ENCODE results near the gene LRP1B.
"Not testable (repeated sequence)": the region's sequence is repeated elsewhere in the genome, so short reads cannot be mapped to it uniquely, and the experiment has no call there.

Gene LRP1B

GRCh38 chr2:141200191-141200590, 930.6 kb downstream of the LRP1B start:
- no peak for DNase-seq

DNA sequence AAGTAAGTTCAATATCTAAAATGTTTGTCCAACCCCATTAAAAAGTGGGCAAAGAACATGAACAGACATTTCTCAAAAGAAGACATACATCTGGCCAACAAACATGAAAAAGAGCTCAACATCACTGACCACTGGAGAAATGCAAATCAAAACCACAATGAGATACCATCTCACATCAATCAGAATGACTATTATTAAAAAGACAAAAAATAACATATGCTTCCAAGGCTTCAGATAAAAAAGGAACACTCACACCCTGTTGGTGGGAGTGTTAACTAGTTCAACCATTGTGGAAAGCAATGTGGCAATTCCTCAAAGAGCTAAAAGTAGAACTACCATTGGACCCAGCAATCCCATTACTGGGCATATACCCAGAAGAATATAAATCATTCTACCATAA, 931.1 kb downstream of the LRP1B start:
- DNase-seq: no peak

DNA sequence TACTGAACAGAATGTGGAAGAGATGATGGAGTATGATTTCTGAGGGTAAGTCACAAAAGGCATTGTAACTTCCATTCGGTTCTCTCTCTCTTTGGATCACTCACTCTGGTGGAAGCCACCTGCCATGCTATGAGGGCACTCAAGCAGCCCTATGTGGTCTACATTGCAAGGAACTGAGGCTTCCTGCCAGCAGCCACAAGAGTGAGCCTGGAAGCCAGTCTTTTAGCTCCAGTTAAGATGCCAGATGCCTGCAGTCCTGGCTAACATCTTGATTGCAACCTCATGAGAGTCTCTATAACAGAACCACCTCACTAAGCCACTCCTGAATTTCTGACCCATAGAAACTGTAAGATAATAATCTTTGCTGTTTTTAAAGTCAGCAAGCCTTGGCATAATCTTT, 935.7 kb downstream of the LRP1B start:
- no peak for DNase-seq

DNA sequence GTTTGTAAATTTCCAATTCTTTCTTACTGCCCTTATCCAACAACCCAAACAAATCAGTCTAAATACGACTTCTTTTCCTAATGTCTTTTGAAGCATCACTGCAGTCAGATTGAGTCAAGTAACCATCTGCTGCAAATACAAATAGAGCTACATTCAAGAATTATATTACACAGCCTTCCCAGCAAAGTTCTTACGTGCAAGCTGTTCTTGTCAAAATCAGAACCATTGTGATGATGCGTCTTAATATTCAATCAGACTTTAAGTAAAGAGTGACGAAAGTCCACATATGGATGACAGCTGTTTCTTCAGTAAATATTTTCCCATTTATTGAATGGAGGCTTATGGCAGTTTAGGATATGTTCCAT, 943.8 kb downstream of the LRP1B start:
- DNase-seq: no peak

- no peak for DNase-seq
Observed at GRCh38 chr2:141186413-141187074, 944.3 kb downstream of the LRP1B start.

- DNase-seq: no peak
Observed at GRCh38 chr2:141182246-141182645, 948.6 kb downstream of the LRP1B start.

DNA sequence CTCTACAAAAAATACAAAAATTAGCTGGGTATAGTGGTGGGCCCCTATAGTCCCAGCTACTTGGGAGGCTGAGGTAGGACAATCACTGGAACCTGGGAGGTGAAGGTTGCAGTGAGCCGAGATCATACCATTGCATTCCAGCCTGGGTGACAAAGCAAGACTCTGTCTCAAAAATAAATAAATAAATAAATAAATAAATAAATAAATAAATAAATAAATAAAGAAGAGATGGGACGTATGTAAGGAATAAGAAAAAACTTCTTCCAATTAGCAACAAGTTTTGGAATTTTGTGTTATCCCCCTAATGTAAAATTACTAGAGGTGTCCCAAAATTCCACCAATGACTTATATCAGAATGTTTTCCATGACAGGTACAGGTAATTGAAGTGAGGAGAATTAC, 961.7 kb downstream of the LRP1B start:
- not testable (repeated sequence) for DNase-seq

GRCh38 chr2:141162314-141162713, 968.5 kb downstream of the LRP1B start:
- no peak for DNase-seq

- DNase-seq: no peak
Observed at GRCh38 chr2:141151611-141152286, 979.1 kb downstream of the LRP1B start.

DNA sequence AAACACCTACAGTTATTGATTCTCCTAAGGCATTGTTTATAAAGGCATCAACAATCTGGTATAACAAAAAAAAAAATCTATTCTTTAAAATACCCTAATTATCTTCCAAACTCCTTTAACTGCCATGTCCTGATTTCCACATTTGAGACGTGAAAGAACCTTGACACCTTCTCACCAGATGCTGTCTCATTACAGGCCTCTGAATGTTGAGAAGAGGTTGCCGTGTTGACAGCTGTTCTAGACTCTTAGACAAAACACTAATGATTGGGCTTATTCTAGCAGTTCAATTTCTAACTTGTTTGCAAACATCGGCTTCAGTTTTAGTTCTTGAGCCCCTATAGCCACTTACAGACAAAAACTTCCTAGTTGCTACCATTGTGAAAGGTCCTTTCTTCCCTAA, 988.8 kb downstream of the LRP1B start:
- no peak for DNase-seq

- no peak for DNase-seq
Observed at GRCh38 chr2:141137122-141137693, 993.6 kb downstream of the LRP1B start.

- no peak for DNase-seq
Observed at GRCh38 chr2:141133883-141134282, 996.9 kb downstream of the LRP1B start.

- no peak for DNase-seq
Observed at GRCh38 chr2:141125432-141125831, 1005.4 kb downstream of the LRP1B start.

- no peak for DNase-seq
Observed at GRCh38 chr2:141118836-141119235, 1012.0 kb downstream of the LRP1B start.

DNA sequence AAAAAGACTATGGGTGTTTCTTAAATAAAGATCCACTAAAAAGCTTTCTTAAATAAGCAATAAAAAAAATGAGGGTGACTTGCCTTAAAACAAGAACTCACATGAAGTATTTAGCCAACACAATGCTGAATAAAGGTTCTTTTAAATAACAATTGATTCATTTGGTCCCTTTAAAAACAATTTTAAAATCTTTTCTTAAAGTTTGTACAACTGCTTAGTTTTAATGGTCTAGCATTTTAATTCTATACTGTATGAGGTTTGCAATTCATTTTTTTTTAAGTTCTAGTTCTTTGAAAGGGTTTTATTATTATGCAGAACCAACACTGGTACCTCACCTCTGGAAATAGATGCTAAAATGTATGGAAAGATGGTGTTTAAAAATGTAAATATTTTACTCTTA, 1017.5 kb downstream of the LRP1B start:
- DNase-seq: no peak

- DNase-seq: no peak
Observed at GRCh38 chr2:141109633-141110032, 1021.2 kb downstream of the LRP1B start.

- no peak for DNase-seq
Observed at GRCh38 chr2:141105763-141106162, 1025.1 kb downstream of the LRP1B start.

- no peak for DNase-seq
Observed at GRCh38 chr2:141103216-141103615, 1027.6 kb downstream of the LRP1B start.

GRCh38 chr2:141079231-141079630, 1051.6 kb downstream of the LRP1B start:
- DNase-seq: no peak

DNA sequence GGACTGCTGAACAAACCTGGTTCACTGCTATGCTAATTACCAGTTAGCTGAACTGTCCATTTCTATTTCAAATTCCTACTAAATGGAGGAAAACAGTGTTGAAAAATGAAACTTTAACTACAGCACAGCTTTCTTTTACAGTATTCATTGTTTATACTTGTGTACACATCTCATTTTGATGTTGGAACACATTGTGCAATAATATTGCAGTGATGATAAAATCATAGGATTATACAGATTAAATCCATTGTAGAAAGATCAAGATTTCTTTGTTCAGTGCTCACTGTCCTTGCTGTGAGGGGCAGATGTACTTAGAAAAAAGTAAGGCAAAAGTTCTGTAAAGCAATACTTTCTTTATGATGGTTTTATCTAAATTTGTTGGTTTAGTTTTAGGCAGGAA, 1055.1 kb downstream of the LRP1B start:
- DNase-seq: no peak

DNA sequence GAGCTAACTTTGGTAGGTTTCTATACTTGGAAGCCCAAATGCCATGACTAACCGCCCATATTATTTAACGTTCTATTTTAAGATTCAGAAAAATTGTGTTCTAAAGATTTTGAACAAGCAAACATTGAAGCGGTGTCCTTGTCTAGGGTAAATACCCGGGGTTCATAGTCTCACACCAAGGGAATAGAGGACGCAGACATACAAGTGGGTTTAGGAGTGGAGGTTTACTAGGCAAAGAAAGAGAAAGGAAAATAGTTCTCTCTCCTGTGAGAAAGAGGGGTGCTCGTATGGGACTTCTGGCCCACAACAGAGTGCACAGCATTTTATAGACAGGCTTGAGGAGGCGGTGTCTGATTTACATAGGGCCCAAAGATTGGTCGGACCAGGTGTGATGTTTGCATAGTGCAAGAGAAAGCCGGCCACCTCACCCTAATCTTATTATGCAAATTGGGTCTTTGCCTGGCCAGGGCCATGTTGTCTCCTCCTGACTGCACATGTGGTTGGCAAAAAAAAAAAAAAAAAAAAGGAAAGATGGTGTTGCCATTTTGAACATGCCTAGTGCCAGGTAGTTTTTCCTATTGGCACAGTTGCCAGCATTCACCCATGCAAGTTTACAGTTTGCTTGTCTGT, 1062.6 kb downstream of the LRP1B start:
- no peak for DNase-seq

DNA sequence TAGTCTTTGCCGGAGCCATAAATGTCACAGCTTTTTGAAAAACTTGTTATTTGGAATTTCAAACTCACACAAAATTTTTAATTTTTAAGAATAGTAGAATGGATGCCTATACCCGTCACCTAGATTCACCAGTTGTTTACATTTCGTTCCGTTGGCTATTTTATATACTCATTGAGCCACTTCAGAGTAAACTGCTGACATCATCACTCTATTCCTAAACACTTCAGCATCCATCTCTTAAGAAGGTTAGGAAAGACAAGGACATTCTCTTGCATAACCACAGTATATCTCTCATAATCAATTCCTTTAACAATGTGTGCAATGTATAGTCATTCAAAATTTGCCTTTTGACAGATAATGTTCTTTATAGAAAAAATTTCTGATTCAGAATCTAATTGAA, 1065.8 kb downstream of the LRP1B start:
- DNase-seq: no peak

DNA sequence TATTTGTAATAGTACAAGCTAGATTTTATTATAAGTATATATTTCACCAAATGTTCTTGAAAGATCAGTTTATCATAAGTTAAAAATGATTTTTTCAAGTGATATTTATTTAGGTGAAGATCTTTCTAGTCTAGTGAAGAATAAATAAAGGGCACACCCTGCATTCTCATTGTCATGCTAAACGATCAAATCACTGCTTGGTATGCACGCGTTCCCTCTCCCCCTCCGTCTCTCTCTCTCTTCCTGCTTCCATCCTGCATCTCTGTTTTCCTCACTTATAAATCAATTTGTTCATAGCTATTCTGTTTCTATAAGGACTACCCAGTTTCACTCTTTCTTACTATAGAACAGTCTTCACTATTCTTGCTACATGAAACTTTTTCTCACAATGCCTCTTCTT, 1067.4 kb downstream of the LRP1B start:
- DNase-seq: no peak

GRCh38 chr2:141062443-141062842, 1068.4 kb downstream of the LRP1B start:
- DNase-seq: no peak

All from activated T-cell treated with anti-CD3 and anti-CD28 coated beads, Interleukin-2, amount 50 U/mL, for 48 hours (primary cell).